Activated naive CD4-positive, alpha-beta T cell treated with anti-CD3 and anti-CD28 coated beads, Interleukin-2, amount 50 U/mL, for 72 hours (primary cell): ENCODE data around the gene STRA6. TPM values are rescaled to one million over a fixed set of nuclear protein-coding genes. Genes with fewer than 3 reads are reported as not detected.

Experiments used
- ATAC-seq, 2 donors: fragments of 150-1000 bp; cut with Tn5 transposase; 2 replicates each; pipeline ENCODE4 v1.10.0; 2021; ENCODE audit warnings: mild to moderate bottlenecking in 2 of 2, moderate library complexity in 2 of 2
- DNase-seq, 2 donors: peaks; one replicate each; pipeline ENCODE4 v3.0.0; 2021 to 2022; ENCODE audit warnings: low spot score in 2 of 2
- H3K27ac Mint-ChIP-seq, 2 donors: one replicate each; pipeline ENCODE4 v1.8.0; 2022; ENCODE audit warnings: mild to moderate bottlenecking in 2 of 2, mixed read lengths in 2 of 2
- H3K36me3 Mint-ChIP-seq, 2 donors: one replicate each; pipeline ENCODE4 v1.8.0; 2022; ENCODE audit warnings: mixed read lengths in 2 of 2
- H3K9me3 Mint-ChIP-seq, 2 donors: one replicate each; pipeline ENCODE4 v1.8.0; 2022; ENCODE audit warnings: mixed read lengths in 2 of 2
- total RNA-seq, 2 donors: library from RNA; stranded (reverse); gene quantifications; one replicate each; pipeline ENCODE4 v1.2.3, GENCODE V29; 2022

The STRA6 gene
- total RNA-seq, 2 donors from 2014 or later, result 0.14 TPM; not detected in 1

DNA sequence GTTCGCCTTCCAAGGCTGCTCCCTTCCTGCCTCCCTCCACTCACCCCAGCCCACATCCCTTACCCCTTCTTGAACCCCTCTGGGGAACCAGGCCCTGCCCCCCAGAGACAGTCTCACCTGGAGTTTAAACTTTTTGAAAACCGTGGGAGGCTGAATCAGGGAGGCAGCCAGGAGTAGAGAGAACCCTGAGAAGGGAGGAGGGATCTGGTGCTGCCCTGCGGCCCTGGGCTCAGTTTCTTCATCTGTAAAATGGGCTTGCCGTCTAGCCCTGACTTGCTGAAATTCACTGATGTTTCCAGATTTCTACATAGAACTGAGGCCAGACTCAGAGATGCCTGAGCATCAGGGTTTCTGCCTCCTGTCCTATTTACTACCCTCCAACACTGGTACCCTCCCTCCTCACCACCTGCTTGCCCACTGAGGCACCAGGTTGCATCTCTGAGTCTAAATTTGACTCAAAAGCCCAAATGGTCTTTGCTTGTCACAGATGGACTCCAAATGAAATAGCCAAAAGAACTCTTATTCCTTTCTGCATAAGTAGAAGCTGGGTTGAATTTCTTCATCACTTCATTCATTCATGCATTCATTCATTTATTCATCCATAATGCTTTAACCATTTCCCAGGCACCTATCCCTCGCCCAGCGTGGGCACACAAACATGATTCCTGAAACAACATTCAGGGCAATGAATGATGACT lies 11.9 kb upstream of the STRA6 start:
- DNase-seq (no peak), ATAC-seq (no peak)
- Mint-ChIP-seq H3K27ac (no peak overlapping the region), H3K9me3 (no peaks in the 10 kb centered on the region), H3K36me3 (no peaks in the 10 kb centered on the region)

DNA sequence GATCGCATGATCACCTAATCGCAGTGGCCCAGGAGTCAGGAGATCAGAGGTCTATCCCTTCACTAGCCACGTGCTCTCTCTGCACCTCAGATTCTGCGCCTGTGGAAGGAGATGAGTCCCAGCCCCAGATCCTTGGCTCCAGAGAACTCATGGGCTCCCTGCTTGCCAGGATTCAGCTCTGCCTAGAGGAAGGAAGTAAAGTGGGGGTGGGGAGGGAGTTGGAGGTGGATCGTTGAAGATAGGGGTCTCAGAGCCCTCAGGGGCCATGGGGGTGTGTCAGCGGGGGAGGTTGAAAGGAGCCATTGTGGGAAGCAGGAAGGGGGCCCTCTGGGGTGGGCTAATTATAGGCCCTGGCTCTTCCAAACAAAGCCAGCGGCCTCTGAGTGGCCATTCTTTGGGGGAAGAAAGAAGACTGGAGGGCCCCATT lies 11.3 kb upstream of the STRA6 start:
- H3K27ac Mint-ChIP-seq, result no peak overlapping the region
- no peaks in the 10 kb centered on the region for H3K36me3 Mint-ChIP-seq
- no peak for DNase-seq
- ATAC-seq, result no peak
- no peaks in the 10 kb centered on the region for H3K9me3 Mint-ChIP-seq

GRCh38 chr15:74212494-74212893 lies 9.9 kb upstream of the STRA6 start:
- ATAC-seq, result no peak
- no peaks in the 10 kb centered on the region for H3K36me3 Mint-ChIP-seq
- H3K9me3 Mint-ChIP-seq, result no peaks in the 10 kb centered on the region
- no peak for DNase-seq
- H3K27ac Mint-ChIP-seq, result no peak overlapping the region

- no peak for ATAC-seq
- H3K9me3 Mint-ChIP-seq, result no peaks in the 10 kb centered on the region
- no peak for DNase-seq
- H3K36me3 Mint-ChIP-seq, result no peaks in the 10 kb centered on the region
- peak overlapping the region in 1 of 2 donors; percentile 8 for H3K27ac Mint-ChIP-seq
These were observed 9.1 kb upstream of the STRA6 start for GRCh38 chr15:74211656-74212055.

- H3K9me3 Mint-ChIP-seq, result no peaks in the 10 kb centered on the region
- H3K36me3 Mint-ChIP-seq, result no peaks in the 10 kb centered on the region
These were observed 8.1 kb upstream of the STRA6 start for GRCh38 chr15:74210729-74211128.

GRCh38 chr15:74209997-74210671 lies 7.5 kb upstream of the STRA6 start:
- no peak for DNase-seq
- Mint-ChIP-seq H3K27ac (no peak overlapping the region), H3K9me3 (no peaks in the 10 kb centered on the region), H3K36me3 (no peaks in the 10 kb centered on the region)
- ATAC-seq, result no peak

More at GRCh38 chr15:74210729-74211128, 8.1 kb upstream of the STRA6 start:
- H3K27ac Mint-ChIP-seq, result no peak overlapping the region
- ATAC-seq (no peak), DNase-seq (no peak)

DNA sequence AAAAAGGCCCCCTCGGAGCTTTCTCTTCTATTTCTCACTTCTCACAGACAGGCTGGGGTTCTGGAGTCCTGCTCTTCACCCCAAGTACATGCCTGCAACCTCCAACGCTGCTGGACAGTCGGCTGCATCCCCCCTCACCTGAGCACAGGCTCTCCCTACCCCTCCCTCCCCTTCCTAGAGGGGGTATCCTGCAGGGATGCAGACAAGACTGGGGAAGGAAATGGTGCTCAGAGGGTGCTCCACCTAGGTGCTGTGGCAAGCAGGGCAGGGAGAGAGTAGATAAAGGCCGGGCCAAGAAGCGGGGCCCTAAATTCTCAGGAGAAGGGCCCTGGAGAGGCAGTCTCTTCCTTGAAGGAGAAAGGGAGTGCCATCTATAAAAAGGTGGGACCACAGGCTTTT lies 7.0 kb upstream of the STRA6 start:
- no peak for ATAC-seq
- Mint-ChIP-seq H3K36me3 (no peaks in the 10 kb centered on the region), H3K27ac (no peak overlapping the region), H3K9me3 (no peaks in the 10 kb centered on the region)
- no peak for DNase-seq

- H3K36me3 Mint-ChIP-seq, result no peaks in the 10 kb centered on the region
- H3K9me3 Mint-ChIP-seq, result no peaks in the 10 kb centered on the region
- DNase-seq (no peak), ATAC-seq (no peak)
- no peak overlapping the region for H3K27ac Mint-ChIP-seq
These were observed 6.4 kb upstream of the STRA6 start for GRCh38 chr15:74208901-74209559.

GRCh38 chr15:74208496-74208895 lies 5.9 kb upstream of the STRA6 start:
- Mint-ChIP-seq H3K36me3 (no peaks in the 10 kb centered on the region), H3K27ac (no peak overlapping the region), H3K9me3 (no peaks in the 10 kb centered on the region)
- ATAC-seq (no peak), DNase-seq (no peak)

DNA sequence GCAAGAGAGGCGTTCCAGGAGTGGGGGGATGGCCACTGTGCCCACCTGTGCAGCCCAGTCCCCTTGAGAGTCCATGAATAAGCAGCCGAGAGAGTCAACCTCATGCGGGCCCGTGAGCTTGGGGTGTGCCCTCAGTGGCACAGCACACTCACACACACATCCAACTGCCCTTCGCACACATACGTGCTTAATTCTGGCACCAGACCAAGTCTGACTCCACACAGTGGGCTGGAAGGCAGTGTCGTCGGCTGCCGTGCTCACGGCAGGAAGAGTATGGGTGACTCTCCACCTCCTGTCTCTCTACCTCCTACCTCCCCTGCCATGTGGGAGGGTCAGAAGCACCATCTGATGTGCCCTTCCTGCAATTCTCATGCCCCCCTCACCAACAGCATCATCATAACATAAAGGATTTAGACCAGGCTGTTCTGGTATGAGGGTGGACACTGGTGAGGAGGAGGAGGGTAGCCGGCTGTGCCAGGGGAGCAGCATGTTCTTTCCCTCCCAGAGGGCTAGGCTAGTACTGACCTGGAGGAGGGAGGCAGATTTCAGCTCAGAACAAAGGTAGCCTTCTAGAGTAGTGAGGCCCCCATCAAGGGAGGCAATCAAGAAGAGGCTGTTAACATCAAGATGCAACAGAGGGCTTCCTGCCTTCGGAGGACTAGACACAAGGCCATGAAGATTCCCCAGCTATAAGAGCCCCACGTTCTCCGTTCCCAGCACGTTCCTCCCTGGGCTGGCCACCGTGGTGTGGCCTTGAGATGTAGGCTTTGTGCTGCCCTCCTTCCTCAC lies 5.3 kb upstream of the STRA6 start:
- DNase-seq (no peak), ATAC-seq (no peak)
- no peak overlapping the region for H3K27ac Mint-ChIP-seq
- H3K9me3 Mint-ChIP-seq, result no peaks in the 10 kb centered on the region
- H3K36me3 Mint-ChIP-seq, result no peaks in the 10 kb centered on the region

DNA sequence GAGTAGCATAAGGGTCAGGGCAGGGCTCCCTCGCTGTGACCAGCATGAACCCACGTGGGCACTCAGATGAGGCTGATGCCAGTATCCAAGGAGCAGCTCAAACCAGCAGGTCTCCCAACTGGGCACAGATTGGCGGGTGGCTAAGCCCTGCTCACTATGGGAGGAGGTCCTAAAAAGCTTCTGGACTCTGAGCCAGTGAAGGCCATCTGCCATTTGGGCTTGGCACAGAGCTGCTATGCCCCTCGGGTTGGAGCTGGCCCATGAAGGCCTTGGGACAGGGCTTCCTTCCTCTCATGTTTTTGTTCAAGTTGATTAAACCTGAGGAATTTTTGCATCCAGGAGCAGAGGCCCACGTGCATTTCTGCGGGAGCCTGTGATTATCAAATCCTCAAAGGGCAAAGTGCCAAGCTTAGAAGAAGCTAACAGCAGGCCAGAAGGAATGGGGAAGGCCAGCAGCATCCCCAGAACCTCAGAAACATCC lies 4.3 kb upstream of the STRA6 start:
- ATAC-seq (no peak), DNase-seq (no peak)
- Mint-ChIP-seq H3K27ac (no peak overlapping the region), H3K36me3 (no peaks in the 10 kb centered on the region), H3K9me3 (no peaks in the 10 kb centered on the region)

DNA sequence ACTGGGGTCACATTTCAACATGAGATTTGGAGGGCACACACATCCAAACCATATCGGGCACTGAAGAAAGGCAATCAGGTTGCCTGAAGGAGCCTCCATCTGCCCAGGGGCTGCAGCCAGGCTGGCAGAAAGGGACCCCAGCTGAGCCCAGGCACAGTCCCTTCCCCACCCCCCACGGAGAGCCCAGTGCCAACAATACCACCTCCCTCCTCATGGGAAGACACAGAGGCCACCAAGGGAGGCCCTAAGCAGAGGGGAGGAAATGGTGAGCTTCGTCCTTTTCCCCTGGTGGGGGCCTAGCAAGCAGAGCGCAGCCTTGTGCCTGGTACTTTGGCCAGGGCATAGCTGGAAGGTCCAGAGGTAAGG lies 3.0 kb upstream of the STRA6 start:
- H3K9me3 Mint-ChIP-seq, result no peaks in the 10 kb centered on the region
- no peak for DNase-seq
- no peak for ATAC-seq
- H3K36me3 Mint-ChIP-seq, result no peaks in the 10 kb centered on the region
- H3K27ac Mint-ChIP-seq, result no peak overlapping the region

DNA sequence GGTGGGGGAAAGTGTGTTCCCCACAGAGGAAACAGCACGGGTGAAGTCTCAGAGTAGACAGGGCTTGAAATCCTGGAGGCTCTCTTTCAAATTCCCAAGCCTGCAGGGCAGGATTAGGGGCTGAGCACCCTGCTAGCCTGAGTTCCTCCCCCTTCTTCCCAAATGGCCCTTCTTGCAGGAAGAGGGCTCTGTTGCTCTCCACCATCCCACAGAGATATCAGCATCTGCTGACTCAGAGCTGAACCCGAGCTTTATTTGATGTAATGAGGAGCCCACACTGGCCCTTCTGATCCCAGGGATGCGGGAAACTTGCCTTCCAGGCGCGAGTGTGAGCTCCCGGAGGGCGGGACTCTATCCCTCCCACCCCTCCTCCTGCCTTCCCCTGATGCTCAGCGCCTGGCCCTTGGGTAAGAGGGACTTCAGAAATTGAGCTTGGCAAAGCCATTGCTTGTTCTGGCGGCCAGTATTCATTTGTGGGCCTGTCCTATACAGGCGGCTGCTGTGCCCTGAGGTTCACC lies 1.4 kb upstream of the STRA6 start:
- ATAC-seq (no peak), DNase-seq (no peak)
- H3K9me3 Mint-ChIP-seq, result no peaks in the 10 kb centered on the region
- H3K27ac Mint-ChIP-seq, result no peak overlapping the region
- H3K36me3 Mint-ChIP-seq, result no peaks in the 10 kb centered on the region

- no peaks in the 10 kb centered on the region for H3K36me3 Mint-ChIP-seq
- H3K9me3 Mint-ChIP-seq, result no peaks in the 10 kb centered on the region
- no peak overlapping the region for H3K27ac Mint-ChIP-seq
- DNase-seq (no peak), ATAC-seq (no peak)
These were observed 722 bp downstream of the STRA6 start for GRCh38 chr15:74201710-74202420.

DNA sequence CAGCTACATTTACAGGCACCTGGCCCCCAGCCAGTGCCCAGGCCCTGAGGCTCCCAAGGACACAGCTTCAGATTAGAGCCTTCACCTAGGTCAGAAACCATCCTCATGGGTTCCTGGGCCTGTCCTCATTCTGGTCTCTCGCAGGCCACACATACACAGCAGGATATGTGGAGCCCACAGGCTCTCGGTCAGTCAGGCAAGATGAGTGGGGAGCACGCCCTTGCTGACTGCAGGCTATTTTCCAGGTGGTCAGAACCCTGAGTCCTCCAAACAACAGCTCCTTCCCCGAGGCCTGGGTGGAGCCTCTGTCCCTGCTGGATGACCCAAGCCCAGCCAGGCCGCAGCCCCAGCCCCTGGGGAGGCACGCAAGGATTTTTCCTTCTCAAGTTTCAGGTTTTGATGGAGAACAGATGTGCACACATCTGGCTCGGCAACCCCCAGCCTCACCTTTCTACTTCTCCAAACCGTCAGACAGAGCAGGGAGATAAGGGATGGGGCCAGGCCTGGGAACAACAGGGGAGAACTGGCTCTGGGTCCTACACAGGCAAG lies 1.6 kb downstream of the STRA6 start:
- ATAC-seq (no peak), DNase-seq (no peak)
- H3K36me3 Mint-ChIP-seq, result no peaks in the 10 kb centered on the region
- H3K9me3 Mint-ChIP-seq, result no peaks in the 10 kb centered on the region
- H3K27ac Mint-ChIP-seq, result no peak overlapping the region

DNA sequence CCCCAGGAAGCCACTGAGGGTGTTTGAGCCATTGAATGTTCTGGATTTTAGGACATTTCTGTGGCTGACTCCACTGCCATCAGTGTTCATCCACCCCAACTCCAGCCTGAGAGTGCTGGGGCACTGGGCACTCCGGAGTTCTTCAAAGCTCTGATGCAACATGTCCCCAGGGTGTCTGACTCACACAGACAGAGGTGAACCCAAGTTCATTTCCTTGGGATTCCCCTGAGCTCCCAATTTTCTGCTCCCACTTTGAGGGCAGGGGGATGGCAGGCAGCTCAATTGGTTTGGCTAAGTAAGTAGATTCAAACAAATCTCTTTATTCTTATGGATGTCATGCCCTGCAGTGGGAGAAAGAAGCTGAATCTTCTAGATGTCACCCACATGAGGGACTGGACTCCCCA lies 2.2 kb downstream of the STRA6 start:
- DNase-seq, result no peak
- H3K27ac Mint-ChIP-seq, result no peak overlapping the region
- H3K9me3 Mint-ChIP-seq, result no peaks in the 10 kb centered on the region
- no peaks in the 10 kb centered on the region for H3K36me3 Mint-ChIP-seq
- no peak for ATAC-seq
